SK-N-SH (cell line): ENCODE measurements around the gene LRRC26. TPM values are rescaled to one million over a fixed set of nuclear protein-coding genes. Genes with fewer than 3 reads are reported as not detected.

Experiments used
- CTCF ChIA-PET: fragments of 300-600, 350-600 bp; formaldehyde crosslinking; extraction: SDS; loops from one replicate; lab custom pipeline; 2021; lab: Yijun Ruan, JAX
- POLR2A ChIA-PET: fragments of 350-600 bp; sonication (Branson Sonifier 250); formaldehyde crosslinking; extraction: SDS; loops from one replicate; lab custom pipeline; 2020; ENCODE audit warnings: antibody characterized with exemption, inconsistent platforms; lab: Yijun Ruan, JAX
- DNase-seq: peaks from one replicate; pipeline ENCODE4 v3.0.0; 2012
- H2AFZ ChIP-seq: fragments of 200-600 bp; sonication (generic); 2 replicates; pipeline ENCODE4 v1.8.1; 2016; ENCODE audit warnings: antibody characterized with exemption, mild to moderate bottlenecking, low read depth
- H3F3A ChIP-seq: fragments of 200-600 bp; sonication (generic); replicated peaks from 2 replicates; pipeline ENCODE3; 2016; ENCODE audit warnings: antibody characterized with exemption, mild to moderate bottlenecking; ENCODE audit not compliant: insufficient read depth
- H3K27ac ChIP-seq, 2 experiments: fragments of 200-500 bp in 1 of 2; fragments of 200-600 bp in 1 of 2; sonication (Bioruptor generic) in 1 of 2; sonication (generic), shearing (Covaris generic) in 1 of 2; 2 replicates each; pipeline versions ENCODE4 v1.5.1 to v1.6.1; 2014 to 2016; ENCODE audit warnings: low read depth in 2 of 2, inconsistent platforms in 1 of 2, low read length in 1 of 2, mild to moderate bottlenecking in 1 of 2, mixed read lengths in 1 of 2
- H3K27me3 ChIP-seq: fragments of 200-600 bp; sonication (generic), shearing (Covaris generic); 2 replicates; pipeline ENCODE4 v1.6.1; 2016; ENCODE audit warnings: mixed run types; ENCODE audit not compliant: insufficient read depth
- H3K36me3 ChIP-seq, 2 experiments: fragments of 200-500 bp in 1 of 2; fragments of 200-600 bp in 1 of 2; sonication (Bioruptor generic) in 1 of 2; sonication (generic) in 1 of 2; replicated peaks in 1 of 2; 2 replicates each; pipeline versions ENCODE3 to v1.5.1; 2014 to 2016; ENCODE audit warnings: low read length in 1 of 2, mild to moderate bottlenecking in 1 of 2; ENCODE audit not compliant: insufficient read depth in 2 of 2, control insufficient read depth in 1 of 2
- H3K4me1 ChIP-seq, 2 experiments: fragments of 200-500 bp in 1 of 2; fragments of 200-600 bp in 1 of 2; sonication (Bioruptor generic) in 1 of 2; sonication (generic), shearing (Covaris generic) in 1 of 2; 2 replicates each; pipeline versions ENCODE4 v1.5.1 to v1.6.1; 2014 to 2016; ENCODE audit warnings: low read depth in 1 of 2, low read length in 1 of 2, mixed run types in 1 of 2; ENCODE audit not compliant: insufficient read depth in 2 of 2, control insufficient read depth in 1 of 2
- H3K4me2 ChIP-seq: fragments of 200-600 bp; sonication (generic), shearing (Covaris generic); 2 replicates; pipeline ENCODE4 v1.6.1; 2017; ENCODE audit warnings: mixed run types
- H3K4me3 ChIP-seq, 2 experiments: fragments of 200-500 bp in 1 of 2; fragments of 200-600 bp in 1 of 2; sonication (Bioruptor generic) in 1 of 2; sonication (generic), shearing (Covaris generic) in 1 of 2; 2 replicates each; pipeline versions ENCODE4 v1.5.1 to v1.8.1; 2014 to 2016; ENCODE audit warnings: low read depth in 2 of 2, inconsistent platforms in 1 of 2, low read length in 1 of 2, mild to moderate bottlenecking in 1 of 2, mixed read lengths in 1 of 2, moderate library complexity in 1 of 2
- H3K79me2 ChIP-seq: fragments of 200-600 bp; sonication (generic); 2 replicates; pipeline ENCODE4 v1.8.1; 2017; ENCODE audit warnings: mild to moderate bottlenecking; ENCODE audit not compliant: insufficient read depth
- H3K9ac ChIP-seq: fragments of 200-600 bp; sonication (generic); 2 replicates; pipeline ENCODE4 v1.6.1; 2017; ENCODE audit warnings: mixed run types
- H3K9me2 ChIP-seq: fragments of 200-600 bp; sonication (generic); 2 replicates; pipeline ENCODE4 v1.6.1; 2017; ENCODE audit warnings: mixed run types
- H3K9me3 ChIP-seq: fragments of 200-600 bp; sonication (generic); 2 replicates; pipeline ENCODE4 v1.6.1; 2017; ENCODE audit warnings: mixed run types, mild to moderate bottlenecking, moderate library complexity
- H4K20me1 ChIP-seq: fragments of 200-600 bp; sonication (generic); 2 replicates; pipeline ENCODE4 v1.6.1; 2017; ENCODE audit warnings: mild to moderate bottlenecking, mixed run types; ENCODE audit not compliant: insufficient read depth
- CHD2 ChIP-seq: fragments of 150-350 bp; IDR thresholded peaks from 2 replicates; pipeline ENCODE4 v1.6.1; 2018; ENCODE audit warnings: low read length; ENCODE audit not compliant: partially characterized antibody
- ELF1 ChIP-seq: IDR thresholded peaks from 2 replicates; pipeline ENCODE4 v1.4.0; 2012
- FOXJ3 ChIP-seq: sonication (generic); formaldehyde crosslinking; IDR thresholded peaks from 2 replicates; pipeline ENCODE4 v1.5.1; 2020; ENCODE audit warnings: mild to moderate bottlenecking, missing genetic modification reagents
- RAD21 ChIP-seq: IDR thresholded peaks from 2 replicates; pipeline ENCODE4 v1.6.1; 2012; ENCODE audit warnings: mild to moderate bottlenecking, low read length
- TEAD4 ChIP-seq: IDR thresholded peaks from 2 replicates; pipeline ENCODE4 v1.4.0; 2012; ENCODE audit warnings: mild to moderate bottlenecking, borderline replicate concordance; ENCODE audit not compliant: insufficient read depth
- WGBS: methylation state at CpG from one replicate; pipeline ENCODE4 v1.1.6; 2017; ENCODE audit warnings: low lambda C conversion rate; 5-methylcytosine and 5-hydroxymethylcytosine counted together
- polyA plus RNA-seq, 3 experiments: library from polyadenylated mRNA; depleted of rRNA; stranded (reverse); fragments of >200 nt; gene quantifications; 2 replicates each; pipeline ENCODE4 v1.2.3, GENCODE V29; 2012
- TF ChIP-seq, protein P1 (sequence below): IDR thresholded peaks from 2 replicates; pipeline ENCODE4 v1.4.0; 2012; ENCODE audit warnings: low read depth
- TF ChIP-seq, protein P2 (sequence below): fragments of 200-600 bp; sonication (generic); IDR thresholded peaks from 2 replicates; pipeline ENCODE4 v1.6.1; 2017; ENCODE audit warnings: antibody characterized with exemption, mild to moderate bottlenecking, moderate library complexity
- TF ChIP-seq, protein P3 (sequence below): IDR thresholded peaks from 2 replicates; pipeline ENCODE4 v1.6.1; 2012; ENCODE audit warnings: mild to moderate bottlenecking, low read depth, low read length, moderate library complexity

LRRC26 gene
- polyA plus RNA-seq, 1 of the 3 experiments (the other 2 are of a cell fraction): not detected

DNA sequence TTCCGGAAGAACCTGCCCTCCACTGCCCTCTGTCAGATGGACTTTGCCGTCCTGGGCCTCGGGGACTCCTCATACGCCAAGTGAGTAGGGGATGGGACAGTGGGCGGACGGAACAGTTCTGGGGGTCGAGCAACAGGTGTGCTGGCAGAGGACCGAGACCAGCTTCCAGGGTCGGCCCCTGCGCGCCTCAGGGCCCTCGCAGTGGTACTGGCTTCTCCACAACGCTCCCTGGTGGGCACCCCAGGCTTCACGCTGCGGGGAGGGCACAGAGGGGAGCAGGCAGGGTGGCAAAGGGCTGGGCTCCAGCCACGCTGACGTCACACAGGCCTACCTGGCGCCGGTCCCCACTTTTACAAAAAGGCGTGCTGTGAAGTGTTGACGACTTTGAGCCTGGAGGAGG is 42.7 kb upstream of the LRRC26 start:
- Histone ChIP-seq H3K27ac (no peak overlapping the region), H3F3A (no peaks in the 10 kb centered on the region), H4K20me1 (no peaks in the 10 kb centered on the region), H3K4me3 (no peak overlapping the region), H3K9me2 (no peaks in the 10 kb centered on the region), H3K79me2 (peaks cover 8% of the 10 kb centered on the region; the same call in 1 of the 2 replicates), H3K4me1 (no peaks in the 10 kb centered on the region), H3K9me3 (no peaks in the 10 kb centered on the region), H3K9ac (no peak overlapping the region), H3K4me2 (no peak overlapping the region), H2AFZ (no peak overlapping the region), H3K36me3 (peaks cover 0 to 14% of the 10 kb centered on the region in 2 experiments), H3K27me3 (no peaks in the 10 kb centered on the region)
- WGBS: 91% methylated on average over 17 of the region's 21 CpGs
- no peak for DNase-seq
- POLR2A ChIA-PET: interaction anchor here (1.9 kb wide), 1 partner anchor 28 kb away, joined by 6 read pairs; the partner anchor contains the start of gene TUBB4B
- CTCF ChIA-PET: interaction anchor here (1.6 to 3.6 kb wide), 3 partner anchors 14 to 24 kb away, joined by 3 to 13 read pairs (median 4); partner anchors contain the start of gene RNF224
- TF ChIP-seq FOXJ3 (CRISPR knock-in tag) (no peak), TEAD4 (no peak)

DNA sequence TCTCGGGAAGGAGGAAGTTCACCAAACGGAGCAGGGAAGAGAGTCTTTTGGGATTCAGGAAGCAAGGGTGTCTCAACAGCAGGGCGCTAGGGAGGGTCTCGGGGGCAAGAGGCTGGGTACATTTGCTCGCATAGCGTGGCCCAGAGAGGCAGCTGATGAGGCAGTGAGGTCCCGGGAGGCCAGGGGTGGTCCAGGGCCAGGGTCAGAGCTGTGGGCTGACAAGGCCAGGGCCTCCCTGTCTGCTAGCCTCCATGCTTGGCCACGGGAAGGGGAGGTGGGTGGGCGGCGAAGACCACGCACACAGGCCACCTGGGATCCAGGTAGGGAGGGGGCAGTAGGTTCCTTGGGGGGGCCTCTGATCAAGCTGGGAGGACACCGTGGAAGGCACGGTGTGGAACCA is 41.7 kb upstream of the LRRC26 start:
- 92% methylated on average over 10 of the region's 13 CpGs for WGBS
- Histone ChIP-seq H4K20me1 (no peaks in the 10 kb centered on the region), H3K4me1 (peaks cover 3 to 7% of the 10 kb centered on the region in 2 experiments), H3K4me2 (no peak overlapping the region), H3K9me2 (no peaks in the 10 kb centered on the region), H3K27ac (no peak overlapping the region), H3K27me3 (no peaks in the 10 kb centered on the region), H3K36me3 (peaks cover 0 to 14% of the 10 kb centered on the region in 2 experiments), H3K4me3 (no peak overlapping the region), H3K9ac (no peak overlapping the region), H2AFZ (no peak overlapping the region), H3K79me2 (peaks cover 17% of the 10 kb centered on the region), H3F3A (no peaks in the 10 kb centered on the region), H3K9me3 (no peaks in the 10 kb centered on the region)
- no peak for TF ChIP-seq RAD21
- no peak for TF ChIP-seq FOXJ3 (CRISPR knock-in tag)
- ChIA-PET POLR2A (no interaction called here), CTCF (interaction anchor here (1.2 to 3.6 kb wide), 3 partner anchors 16 to 89 kb away, joined by 3 to 13 read pairs (median 4); partner anchors contain the start of gene RNF224)
- DNase-seq: no peak

GRCh38 chr9:137206602-137207001 is 36.8 kb upstream of the LRRC26 start:
- no peaks in the 10 kb centered on the region for H3K9me2 ChIP-seq
- H3K4me2 ChIP-seq: peak overlapping the region; percentile 100
- no peaks in the 10 kb centered on the region for H3K36me3 ChIP-seq
- 62% methylated on average over 7 of the region's 7 CpGs for WGBS
- no peak overlapping the region for H2AFZ ChIP-seq
- ChIA-PET POLR2A (interaction anchor here (1.4 kb wide), 1 partner anchor 18 kb away, joined by 3 read pairs; the partner anchor contains the start of genes ANAPC2 and SSNA1), CTCF (interaction anchor here (0.6 to 1.4 kb wide), 4 partner anchors 10 to 239 kb away, joined by 3 to 6 read pairs (median 4); partner anchors contain the start of genes ANAPC2, RNF224 and SSNA1)
- H3K9me3 ChIP-seq: no peaks in the 10 kb centered on the region
- H3F3A ChIP-seq: peaks cover 9% of the 10 kb centered on the region
- H4K20me1 ChIP-seq: no peaks in the 10 kb centered on the region
- H3K9ac ChIP-seq: peak overlapping the region; percentile 99
- H3K79me2 ChIP-seq: peaks cover 64% of the 10 kb centered on the region
- H3K27ac ChIP-seq: no peak overlapping the region
- TF ChIP-seq, protein P1, sequence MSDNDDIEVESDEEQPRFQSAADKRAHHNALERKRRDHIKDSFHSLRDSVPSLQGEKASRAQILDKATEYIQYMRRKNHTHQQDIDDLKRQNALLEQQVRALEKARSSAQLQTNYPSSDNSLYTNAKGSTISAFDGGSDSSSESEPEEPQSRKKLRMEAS: no peak
- TF ChIP-seq ELF1 (no peak), CHD2 (no peak)
- TF ChIP-seq, protein P2, sequence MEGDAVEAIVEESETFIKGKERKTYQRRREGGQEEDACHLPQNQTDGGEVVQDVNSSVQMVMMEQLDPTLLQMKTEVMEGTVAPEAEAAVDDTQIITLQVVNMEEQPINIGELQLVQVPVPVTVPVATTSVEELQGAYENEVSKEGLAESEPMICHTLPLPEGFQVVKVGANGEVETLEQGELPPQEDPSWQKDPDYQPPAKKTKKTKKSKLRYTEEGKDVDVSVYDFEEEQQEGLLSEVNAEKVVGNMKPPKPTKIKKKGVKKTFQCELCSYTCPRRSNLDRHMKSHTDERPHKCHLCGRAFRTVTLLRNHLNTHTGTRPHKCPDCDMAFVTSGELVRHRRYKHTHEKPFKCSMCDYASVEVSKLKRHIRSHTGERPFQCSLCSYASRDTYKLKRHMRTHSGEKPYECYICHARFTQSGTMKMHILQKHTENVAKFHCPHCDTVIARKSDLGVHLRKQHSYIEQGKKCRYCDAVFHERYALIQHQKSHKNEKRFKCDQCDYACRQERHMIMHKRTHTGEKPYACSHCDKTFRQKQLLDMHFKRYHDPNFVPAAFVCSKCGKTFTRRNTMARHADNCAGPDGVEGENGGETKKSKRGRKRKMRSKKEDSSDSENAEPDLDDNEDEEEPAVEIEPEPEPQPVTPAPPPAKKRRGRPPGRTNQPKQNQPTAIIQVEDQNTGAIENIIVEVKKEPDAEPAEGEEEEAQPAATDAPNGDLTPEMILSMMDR: no peak
- TF ChIP-seq, protein P3, sequence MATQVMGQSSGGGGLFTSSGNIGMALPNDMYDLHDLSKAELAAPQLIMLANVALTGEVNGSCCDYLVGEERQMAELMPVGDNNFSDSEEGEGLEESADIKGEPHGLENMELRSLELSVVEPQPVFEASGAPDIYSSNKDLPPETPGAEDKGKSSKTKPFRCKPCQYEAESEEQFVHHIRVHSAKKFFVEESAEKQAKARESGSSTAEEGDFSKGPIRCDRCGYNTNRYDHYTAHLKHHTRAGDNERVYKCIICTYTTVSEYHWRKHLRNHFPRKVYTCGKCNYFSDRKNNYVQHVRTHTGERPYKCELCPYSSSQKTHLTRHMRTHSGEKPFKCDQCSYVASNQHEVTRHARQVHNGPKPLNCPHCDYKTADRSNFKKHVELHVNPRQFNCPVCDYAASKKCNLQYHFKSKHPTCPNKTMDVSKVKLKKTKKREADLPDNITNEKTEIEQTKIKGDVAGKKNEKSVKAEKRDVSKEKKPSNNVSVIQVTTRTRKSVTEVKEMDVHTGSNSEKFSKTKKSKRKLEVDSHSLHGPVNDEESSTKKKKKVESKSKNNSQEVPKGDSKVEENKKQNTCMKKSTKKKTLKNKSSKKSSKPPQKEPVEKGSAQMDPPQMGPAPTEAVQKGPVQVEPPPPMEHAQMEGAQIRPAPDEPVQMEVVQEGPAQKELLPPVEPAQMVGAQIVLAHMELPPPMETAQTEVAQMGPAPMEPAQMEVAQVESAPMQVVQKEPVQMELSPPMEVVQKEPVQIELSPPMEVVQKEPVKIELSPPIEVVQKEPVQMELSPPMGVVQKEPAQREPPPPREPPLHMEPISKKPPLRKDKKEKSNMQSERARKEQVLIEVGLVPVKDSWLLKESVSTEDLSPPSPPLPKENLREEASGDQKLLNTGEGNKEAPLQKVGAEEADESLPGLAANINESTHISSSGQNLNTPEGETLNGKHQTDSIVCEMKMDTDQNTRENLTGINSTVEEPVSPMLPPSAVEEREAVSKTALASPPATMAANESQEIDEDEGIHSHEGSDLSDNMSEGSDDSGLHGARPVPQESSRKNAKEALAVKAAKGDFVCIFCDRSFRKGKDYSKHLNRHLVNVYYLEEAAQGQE: no peak
- H3K27me3 ChIP-seq: no peaks in the 10 kb centered on the region
- H3K4me3 ChIP-seq: peak overlapping the region; percentile 87 to 100
- no peak for DNase-seq
- peaks cover 11 to 32% of the 10 kb centered on the region in 2 experiments for H3K4me1 ChIP-seq
